PC-3 (cell line): Measurements from ENCODE around the gene DGLUCY. TPM values are rescaled to one million over a fixed set of nuclear protein-coding genes. Genes with fewer than 3 reads are reported as not detected.

Experiments
- ATAC-seq: fragments of 200-7000 bp; cut with Tn5 transposase; 2 replicates; pipeline ENCODE4 v1.9.1; 2020; ENCODE audit warnings: mild to moderate bottlenecking, moderate library complexity
- BruUV-seq: library from RNA; stranded (reverse); fragments of 400-500 nt; replicated peaks from 2 replicates; lab custom pipeline; 2021; lab: Mats Ljungman, UMichigan
- CTCF ChIA-PET: fragments of 300-600 bp; sonication (Branson Sonifier 250); formaldehyde crosslinking; loops from one replicate; lab custom pipeline; 2022; ENCODE audit warnings: antibody characterized with exemption; lab: Charles Lee
- POLR2A ChIA-PET: fragments of 300-600 bp; sonication (Branson Sonifier 250); formaldehyde crosslinking; loops from one replicate; lab custom pipeline; 2022; ENCODE audit warnings: antibody characterized with exemption; ENCODE audit not compliant: unreplicated experiment; lab: Charles Lee
- DNase-seq: peaks from one replicate; pipeline ENCODE4 v3.0.0-alpha.2; 2015
- H2AFZ ChIP-seq: fragments of 300-600 bp; sonication (generic); 2 replicates; pipeline ENCODE4 v1.6.0; 2016; ENCODE audit warnings: antibody characterized with exemption, low read length
- H3F3A ChIP-seq: fragments of 300-600 bp; sonication (generic); one replicate; pipeline ENCODE4 v1.6.0; 2017; ENCODE audit warnings: antibody characterized with exemption, low read length, control low read depth, mild to moderate bottlenecking; ENCODE audit not compliant: unreplicated experiment
- H3K27ac ChIP-seq: fragments of 300-600 bp; sonication (generic); 2 replicates; pipeline ENCODE4 v1.5.1; 2016; ENCODE audit warnings: mild to moderate bottlenecking, low read length
- H3K27me3 ChIP-seq: fragments of 300-600 bp; sonication (generic); 2 replicates; pipeline ENCODE4 v1.6.1; 2016; ENCODE audit warnings: low read length, mixed read lengths
- H3K36me3 ChIP-seq: fragments of 300-600 bp; sonication (generic); 2 replicates; pipeline ENCODE4 v1.6.1; 2016; ENCODE audit warnings: low read depth, mixed run types, low read length, mixed read lengths
- H3K4me1 ChIP-seq: fragments of 300-600 bp; sonication (generic); 2 replicates; pipeline ENCODE4 v1.5.1; 2016; ENCODE audit warnings: low read length; ENCODE audit not compliant: insufficient read depth
- H3K4me2 ChIP-seq: fragments of 300-600 bp; sonication (generic); 2 replicates; pipeline ENCODE4 v1.6.0; 2016; ENCODE audit warnings: low read length
- H3K4me3 ChIP-seq: fragments of 300-600 bp; sonication (generic); 2 replicates; pipeline ENCODE4 v1.5.1; 2016; ENCODE audit warnings: mild to moderate bottlenecking, low read length, mixed read lengths
- H3K79me2 ChIP-seq: fragments of 300-600 bp; sonication (generic); 2 replicates; pipeline ENCODE4 v1.6.1; 2017; ENCODE audit warnings: low read length, mixed read lengths
- H3K9ac ChIP-seq: fragments of 300-600 bp; sonication (generic); 2 replicates; pipeline ENCODE4 v1.6.0; 2016; ENCODE audit warnings: mild to moderate bottlenecking, low read length
- H3K9me2 ChIP-seq: fragments of 300-600 bp; sonication (generic); replicated peaks from 2 replicates; pipeline ENCODE4 v1.6.1; 2016; ENCODE audit warnings: mixed run types, low read length, mixed read lengths
- H3K9me3 ChIP-seq: fragments of 300-600 bp; sonication (generic); 2 replicates; pipeline ENCODE4 v1.6.1; 2016; ENCODE audit warnings: low read length, mixed read lengths
- H4K20me1 ChIP-seq: fragments of 300-600 bp; sonication (generic); 2 replicates; pipeline ENCODE4 v1.6.1; 2016; ENCODE audit warnings: low read length, mixed read lengths
- EZH2 ChIP-seq: fragments of 300-600 bp; sonication (generic); IDR thresholded peaks from one replicate; pipeline ENCODE4 v1.6.1; 2017; ENCODE audit warnings: antibody characterized with exemption, mild to moderate bottlenecking, low read length; ENCODE audit not compliant: unreplicated experiment
- EZH2phosphoT487 ChIP-seq: fragments of 300-600 bp; sonication (generic); IDR thresholded peaks from 2 replicates; pipeline ENCODE4 v1.6.1; 2018; ENCODE audit warnings: mild to moderate bottlenecking, antibody characterized with exemption, low read length, borderline replicate concordance
- intact Hi-C: fragments of 100-400 bp; cut with micrococcal nuclease; formaldehyde crosslinking; loops from 2 replicates; pipeline ENCODE4 v1.9.0; 2023
- total RNA-seq: library from RNA; depleted of rRNA; stranded (reverse); fragments of >200 nt; gene quantifications from 2 replicates; pipeline ENCODE4 v1.2.3, GENCODE V29; 2014
- TF ChIP-seq, protein P1 (sequence below): fragments of 300-600 bp; sonication (generic); conservative IDR thresholded peaks from 2 replicates; pipeline ENCODE4 v1.5.1; 2017; ENCODE audit warnings: antibody characterized with exemption, low read depth, mild to moderate bottlenecking, low read length

The DGLUCY gene
- total RNA-seq, 1 experiment from 2014 or later, result 0.84 TPM

DNA sequence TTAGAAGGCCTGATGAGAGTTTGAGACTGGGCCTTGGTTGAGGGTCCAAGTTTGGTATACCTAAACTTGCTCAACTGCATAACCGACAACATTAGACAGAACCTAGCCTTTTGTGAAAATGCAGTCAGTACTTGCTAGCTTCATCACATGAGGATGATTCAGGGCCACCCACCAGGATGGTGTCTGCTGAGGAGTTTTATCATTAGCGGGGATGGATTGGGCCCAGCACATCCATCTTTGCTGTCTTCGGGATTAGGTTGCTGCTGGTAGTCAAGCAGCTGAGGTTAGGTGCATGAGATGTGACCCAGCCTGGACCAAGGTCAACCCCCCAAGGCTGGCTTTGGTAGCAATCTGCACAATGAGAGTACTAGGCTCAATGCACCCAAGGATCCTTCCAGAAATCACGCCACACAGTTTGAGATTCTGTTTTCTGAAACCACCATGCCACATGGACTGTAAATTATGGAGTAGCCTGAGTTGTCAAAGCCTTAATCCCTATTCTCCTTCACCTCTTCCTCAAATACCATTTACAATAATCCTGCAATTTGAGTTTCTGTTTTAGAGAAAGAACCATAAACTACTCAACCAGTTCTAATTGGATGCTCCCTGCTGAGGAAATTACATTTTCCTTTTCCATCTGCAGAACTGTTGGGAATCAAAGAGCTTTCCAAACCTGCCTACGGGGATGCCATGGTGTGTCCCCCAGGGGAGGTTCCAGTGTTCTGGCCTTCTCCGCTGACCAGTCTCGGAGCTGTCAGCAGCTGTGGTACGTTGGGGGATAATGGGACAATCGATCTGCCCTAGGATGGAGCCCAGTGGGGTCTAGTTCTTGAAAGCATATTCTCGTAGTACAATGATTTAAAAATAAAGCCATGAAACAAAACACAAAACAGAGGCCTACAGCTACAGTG is 61.7 kb downstream of the DGLUCY start:
- no peak for ATAC-seq
- H3K79me2 ChIP-seq, result no peaks in the 10 kb centered on the region
- no TSS peak for BruUV-seq
- no peaks in the 10 kb centered on the region for H3K9me2 ChIP-seq
- H3K27ac ChIP-seq, result no peak overlapping the region
- DNase-seq, result no peak
- no peaks in the 10 kb centered on the region for H3K4me1 ChIP-seq
- no peaks in the 10 kb centered on the region for H3F3A ChIP-seq
- no peak overlapping the region for H3K4me2 ChIP-seq
- no peak overlapping the region for H2AFZ ChIP-seq
- H3K27me3 ChIP-seq, result no peaks in the 10 kb centered on the region
- no peaks in the 10 kb centered on the region for H3K9me3 ChIP-seq
- H3K9ac ChIP-seq, result no peak overlapping the region
- ChIA-PET CTCF (no interaction called here), POLR2A (no interaction called here)
- H3K4me3 ChIP-seq, result no peak overlapping the region
- H3K36me3 ChIP-seq, result no peaks in the 10 kb centered on the region
- no peaks in the 10 kb centered on the region for H4K20me1 ChIP-seq
- no peak for TF ChIP-seq EZH2
- TF ChIP-seq, protein P1, sequence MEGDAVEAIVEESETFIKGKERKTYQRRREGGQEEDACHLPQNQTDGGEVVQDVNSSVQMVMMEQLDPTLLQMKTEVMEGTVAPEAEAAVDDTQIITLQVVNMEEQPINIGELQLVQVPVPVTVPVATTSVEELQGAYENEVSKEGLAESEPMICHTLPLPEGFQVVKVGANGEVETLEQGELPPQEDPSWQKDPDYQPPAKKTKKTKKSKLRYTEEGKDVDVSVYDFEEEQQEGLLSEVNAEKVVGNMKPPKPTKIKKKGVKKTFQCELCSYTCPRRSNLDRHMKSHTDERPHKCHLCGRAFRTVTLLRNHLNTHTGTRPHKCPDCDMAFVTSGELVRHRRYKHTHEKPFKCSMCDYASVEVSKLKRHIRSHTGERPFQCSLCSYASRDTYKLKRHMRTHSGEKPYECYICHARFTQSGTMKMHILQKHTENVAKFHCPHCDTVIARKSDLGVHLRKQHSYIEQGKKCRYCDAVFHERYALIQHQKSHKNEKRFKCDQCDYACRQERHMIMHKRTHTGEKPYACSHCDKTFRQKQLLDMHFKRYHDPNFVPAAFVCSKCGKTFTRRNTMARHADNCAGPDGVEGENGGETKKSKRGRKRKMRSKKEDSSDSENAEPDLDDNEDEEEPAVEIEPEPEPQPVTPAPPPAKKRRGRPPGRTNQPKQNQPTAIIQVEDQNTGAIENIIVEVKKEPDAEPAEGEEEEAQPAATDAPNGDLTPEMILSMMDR, result no peak
- TF ChIP-seq EZH2phosphoT487, result no peak
- intact Hi-C loops, result loop anchor here (2.0 kb wide), 1 partner anchor 53 kb away; no protein-coding TSS in a partner anchor

DNA sequence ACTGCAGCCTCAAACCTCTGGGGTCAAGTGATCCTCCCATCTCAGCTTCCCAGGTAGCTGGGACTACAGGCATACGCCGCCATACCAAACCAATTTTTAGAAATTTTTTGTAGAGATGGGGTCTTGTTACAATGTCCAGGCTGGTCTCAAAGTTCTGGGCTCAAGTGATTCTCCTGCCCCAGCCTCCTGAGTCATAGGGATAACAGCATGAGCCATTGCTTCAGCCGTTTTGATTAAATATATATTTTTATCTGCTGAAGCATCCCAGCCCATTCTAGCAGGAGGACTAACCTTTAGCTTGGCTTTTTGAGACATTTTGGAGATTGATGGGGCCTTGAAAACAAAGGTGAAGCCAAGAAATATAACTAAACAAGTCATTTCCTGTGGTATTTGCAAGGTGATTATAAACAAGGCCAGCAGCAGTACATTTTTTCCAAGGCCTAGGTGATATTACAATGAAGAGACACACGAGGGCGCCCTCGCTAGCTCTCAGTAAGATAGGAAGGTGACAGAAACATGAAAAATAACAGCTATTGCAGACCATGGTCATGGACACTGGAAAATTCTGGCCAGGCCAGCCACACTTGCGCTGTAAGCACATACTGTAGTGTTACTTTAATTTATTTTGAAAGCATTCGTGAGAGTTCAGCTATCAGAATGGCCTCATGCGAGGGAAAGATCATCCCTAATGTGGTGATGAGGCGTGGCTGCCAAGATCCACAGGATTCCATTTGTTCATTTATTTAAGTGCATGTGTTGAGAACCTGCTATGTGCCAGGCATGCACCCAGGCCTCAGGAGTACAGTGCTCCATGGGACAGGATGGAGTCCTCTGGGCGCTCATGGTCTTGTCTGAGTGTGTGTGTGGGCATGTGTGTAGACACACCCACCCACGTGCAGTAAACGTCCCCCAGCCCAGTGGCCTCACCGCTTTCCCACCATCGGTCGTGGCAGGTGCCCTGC is 63.5 kb downstream of the DGLUCY start:
- intact Hi-C loops, result loop anchor here (1.0 to 2.0 kb wide), 3 partner anchors 51 to 241 kb away; no protein-coding TSS in a partner anchor
- Histone ChIP-seq H3K36me3 (no peaks in the 10 kb centered on the region), H4K20me1 (no peaks in the 10 kb centered on the region), H3F3A (no peaks in the 10 kb centered on the region), H3K4me3 (no peak overlapping the region), H3K27me3 (no peaks in the 10 kb centered on the region), H3K4me1 (no peaks in the 10 kb centered on the region), H3K79me2 (no peaks in the 10 kb centered on the region), H3K9me2 (no peaks in the 10 kb centered on the region), H2AFZ (no peak overlapping the region), H3K9me3 (no peaks in the 10 kb centered on the region), H3K27ac (no peak overlapping the region), H3K9ac (no peak overlapping the region), H3K4me2 (no peak overlapping the region)
- CTCF ChIA-PET, result interaction anchor here (0.6 to 1.5 kb wide), 10 partner anchors 8 to 274 kb away, joined by 3 to 13 read pairs (median 4); no protein-coding TSS in a partner anchor
- no peak for TF ChIP-seq EZH2phosphoT487
- TF ChIP-seq EZH2, result no peak
- TF ChIP-seq, protein P1, result peak; percentile 93
- BruUV-seq, result no TSS peak
- POLR2A ChIA-PET, result interaction anchor here (0.7 kb wide), 1 partner anchor 762 kb away, joined by 4 read pairs; no protein-coding TSS in a partner anchor
- DNase-seq (peak; percentile 89), ATAC-seq (peak; percentile 78)
